Stimulated activated CD8-positive, alpha-beta memory T cell treated with anti-CD3 and anti-CD28 coated beads, Interleukin-4, amount 100 ng/mL, for 48 hours (primary cell): ENCODE data around the gene SMARCA1.

Experiments
- DNase-seq: peaks from one replicate; pipeline ENCODE4 v3.0.0-alpha.2; 2020

Gene SMARCA1

DNA sequence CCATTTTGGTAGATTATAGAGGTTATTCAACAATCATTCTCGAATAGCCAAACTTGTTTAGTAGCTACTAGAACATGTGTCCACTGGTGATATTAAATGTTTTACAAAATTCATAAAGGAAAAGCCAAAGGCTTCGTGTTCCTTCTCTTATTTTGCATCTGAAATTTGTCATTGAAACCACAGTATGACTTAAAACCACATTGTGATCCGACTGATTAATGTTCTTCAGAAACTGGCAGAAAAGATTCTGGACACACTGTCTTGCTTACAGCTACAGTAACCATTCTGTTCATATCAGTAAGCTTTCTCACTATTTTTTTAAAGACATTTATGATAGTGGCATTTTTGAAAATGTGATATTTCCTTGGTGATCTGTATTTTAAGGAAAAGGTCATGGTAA is 2.6 kb upstream of the SMARCA1 start:
- no peak for DNase-seq

DNA sequence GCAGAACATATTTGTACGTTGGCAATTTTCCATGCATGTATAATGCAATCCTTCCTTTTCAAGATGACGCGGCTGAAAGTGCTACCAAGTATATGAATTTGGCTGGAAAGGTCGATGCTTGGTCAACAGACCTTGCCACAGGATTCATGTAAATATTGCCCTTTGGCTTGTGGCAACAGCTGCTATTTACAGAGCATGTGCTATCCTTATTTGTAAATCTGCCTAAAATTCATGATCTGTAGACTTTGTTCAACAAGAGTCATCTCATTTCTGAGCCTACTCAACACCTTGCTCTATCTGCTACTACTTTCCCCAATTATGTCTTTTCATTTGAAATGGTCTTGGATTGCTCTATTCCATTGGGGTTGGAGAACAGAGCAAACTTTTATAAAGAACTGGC is 1.9 kb upstream of the SMARCA1 start:
- no peak for DNase-seq

DNA sequence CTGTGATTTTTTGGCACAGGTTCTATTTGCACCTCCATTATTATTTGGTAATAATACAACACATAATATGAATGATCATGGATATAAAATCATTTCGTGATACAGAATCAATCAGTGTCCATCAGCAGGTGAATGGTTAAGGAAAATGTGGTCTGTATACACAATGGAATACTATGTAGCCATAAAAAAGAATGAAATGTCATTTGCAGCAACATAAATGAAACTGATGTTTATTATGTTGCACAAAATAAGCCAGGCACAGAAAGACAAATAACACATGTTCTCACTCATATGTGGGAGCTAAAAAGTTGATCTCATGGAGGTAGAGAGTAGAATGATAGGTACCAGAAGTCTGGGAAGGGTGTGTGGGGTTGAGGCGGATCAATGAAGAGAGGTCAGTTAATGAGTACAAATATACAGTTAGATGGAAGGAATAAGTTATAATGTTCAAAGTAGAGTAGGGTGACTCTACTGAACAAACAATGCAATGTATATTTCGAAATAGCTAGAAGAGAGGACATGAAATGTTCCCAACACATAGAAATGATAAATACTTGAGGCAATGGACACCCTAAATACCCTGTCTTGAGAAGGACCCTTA is 1.1 kb upstream of the SMARCA1 start:
- no peak for DNase-seq

DNA sequence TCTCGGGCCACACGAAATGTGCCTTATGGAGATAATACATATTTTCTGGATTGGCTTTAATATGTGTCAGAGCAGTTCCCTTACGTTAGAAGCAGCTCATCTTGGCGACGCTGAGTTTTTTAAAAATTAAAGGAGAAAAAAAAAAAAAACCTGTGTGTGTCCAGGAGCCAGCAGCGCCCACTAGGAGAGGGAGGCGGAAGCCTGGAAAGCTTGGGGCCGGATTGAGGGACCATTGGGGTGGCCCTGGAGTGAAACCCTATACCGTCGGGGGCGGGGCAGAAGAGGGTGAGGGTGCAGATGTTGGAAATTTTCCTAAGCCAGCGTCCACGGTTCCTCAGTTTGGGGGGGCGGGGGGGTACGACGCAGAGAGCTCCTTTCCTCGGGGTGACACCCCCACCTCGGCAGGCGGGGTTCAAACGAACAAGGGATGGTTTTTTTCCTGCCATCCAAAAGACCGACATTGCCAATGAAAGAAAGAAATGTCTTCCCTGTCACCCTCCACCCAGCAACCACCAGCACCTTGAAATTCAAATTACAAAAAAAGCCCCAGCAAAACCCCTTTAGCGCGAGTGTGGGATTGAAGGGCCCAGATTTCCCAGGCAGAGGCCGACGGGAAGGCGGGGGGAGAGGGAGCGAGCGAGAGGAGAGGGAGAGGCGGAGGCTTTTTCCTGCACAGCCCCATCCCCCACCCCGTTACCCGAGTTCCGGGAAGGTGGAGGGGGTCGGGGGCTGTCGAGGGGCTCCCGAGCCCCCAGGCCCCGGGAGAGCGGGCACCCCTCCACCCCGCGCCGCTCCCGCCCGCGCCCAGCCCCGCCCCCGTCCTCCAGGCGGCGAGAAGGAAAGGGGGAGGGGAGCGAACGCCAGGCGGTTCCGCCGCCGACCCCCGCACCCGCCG is 859 bp downstream of the SMARCA1 start:
- peak; percentile 22 for DNase-seq

DNA sequence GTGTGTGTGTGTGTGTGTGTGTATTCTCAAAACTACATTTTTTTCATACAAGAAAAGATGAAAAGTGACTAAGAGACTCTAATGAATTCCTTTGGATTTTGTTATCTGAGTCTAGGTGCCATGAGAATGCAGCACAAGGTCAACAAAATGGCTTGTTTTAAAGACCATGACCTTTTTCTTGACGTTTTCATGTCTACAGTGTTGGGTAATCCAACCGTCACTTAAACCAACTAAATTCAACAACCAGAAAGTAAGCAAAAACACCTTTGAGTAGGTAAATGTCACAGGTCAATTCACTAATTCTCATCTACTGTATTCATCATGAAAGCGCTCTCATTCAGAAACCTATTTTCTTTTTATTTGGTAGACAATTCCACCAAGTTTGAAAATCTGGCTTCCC is 3.1 kb downstream of the SMARCA1 start:
- DNase-seq, result no peak

DNA sequence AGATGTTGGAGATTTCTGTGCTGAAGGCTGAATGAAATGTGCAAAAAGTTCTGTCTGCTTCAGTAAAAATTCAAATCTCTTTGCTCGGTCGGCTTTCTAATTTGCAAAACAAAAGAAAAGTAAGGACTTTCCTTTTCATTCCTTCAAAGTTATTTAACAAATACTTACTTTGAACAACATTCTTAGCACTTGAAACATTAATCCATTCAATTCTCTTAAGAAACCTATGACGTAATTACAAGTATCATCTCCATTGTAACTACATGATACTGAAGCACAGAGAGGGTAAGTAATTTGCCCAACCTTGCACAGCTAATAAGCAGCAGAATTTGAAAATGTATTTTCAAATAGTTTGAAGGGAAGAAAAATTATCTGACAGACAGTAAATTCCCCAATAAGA is 6.9 kb downstream of the SMARCA1 start:
- DNase-seq, result no peak

DNA sequence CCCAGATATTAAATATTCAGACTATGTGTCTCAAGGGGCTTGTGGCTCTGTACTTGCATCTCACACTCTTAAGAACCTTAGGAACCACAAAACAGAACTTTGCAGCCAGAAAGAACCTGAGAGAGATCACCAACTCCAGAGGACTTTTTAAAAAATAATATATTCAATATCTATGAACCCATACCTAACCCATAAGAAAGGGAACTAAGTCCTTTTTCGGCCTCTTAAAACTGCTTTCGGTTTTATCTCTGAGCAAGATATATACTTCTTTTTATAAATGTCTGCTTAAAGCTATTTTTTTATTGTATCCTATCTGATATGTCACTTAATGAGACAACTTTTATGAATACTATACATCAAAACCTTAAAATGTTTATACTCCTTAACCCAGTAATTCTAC is 10.9 kb downstream of the SMARCA1 start:
- DNase-seq, result no peak

DNA sequence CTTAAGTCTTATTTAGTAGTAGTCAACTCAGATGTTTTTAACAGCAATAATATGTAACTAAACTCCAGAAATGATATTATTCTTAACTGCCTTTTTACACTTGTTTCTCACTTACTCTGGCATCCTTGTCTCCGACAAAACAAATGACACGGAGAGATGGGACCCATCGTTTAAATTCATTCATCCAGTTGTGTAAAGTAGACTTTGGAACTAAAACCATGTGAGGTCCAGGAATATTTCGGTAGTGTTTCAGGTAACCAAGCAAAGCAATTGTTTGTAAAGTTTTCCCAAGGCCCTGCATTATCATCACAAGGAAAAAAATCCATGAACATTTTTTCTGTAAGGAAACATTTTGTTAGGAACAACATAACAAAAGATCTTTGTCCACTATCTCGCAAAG is 11.6 kb downstream of the SMARCA1 start:
- DNase-seq, result no peak

DNA sequence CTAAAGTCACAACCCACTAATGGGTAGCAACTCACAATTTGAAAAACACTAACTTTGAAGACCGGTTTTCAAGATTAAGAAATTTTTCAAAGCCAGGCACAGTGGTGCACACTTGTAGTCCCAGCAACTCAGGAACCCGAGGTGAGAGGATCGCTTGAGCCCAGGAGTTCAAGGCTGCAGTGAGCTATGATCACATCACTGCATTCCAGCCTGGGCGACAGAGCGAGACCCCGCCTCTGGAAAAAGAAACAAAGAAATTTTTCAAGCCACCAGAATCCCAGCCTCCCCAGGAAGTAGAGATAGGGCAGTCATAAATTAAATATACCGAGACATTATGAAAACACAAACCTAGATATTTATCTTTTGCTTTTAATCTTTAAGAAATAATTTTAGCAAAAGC is 13.0 kb downstream of the SMARCA1 start:
- DNase-seq, result no peak

DNA sequence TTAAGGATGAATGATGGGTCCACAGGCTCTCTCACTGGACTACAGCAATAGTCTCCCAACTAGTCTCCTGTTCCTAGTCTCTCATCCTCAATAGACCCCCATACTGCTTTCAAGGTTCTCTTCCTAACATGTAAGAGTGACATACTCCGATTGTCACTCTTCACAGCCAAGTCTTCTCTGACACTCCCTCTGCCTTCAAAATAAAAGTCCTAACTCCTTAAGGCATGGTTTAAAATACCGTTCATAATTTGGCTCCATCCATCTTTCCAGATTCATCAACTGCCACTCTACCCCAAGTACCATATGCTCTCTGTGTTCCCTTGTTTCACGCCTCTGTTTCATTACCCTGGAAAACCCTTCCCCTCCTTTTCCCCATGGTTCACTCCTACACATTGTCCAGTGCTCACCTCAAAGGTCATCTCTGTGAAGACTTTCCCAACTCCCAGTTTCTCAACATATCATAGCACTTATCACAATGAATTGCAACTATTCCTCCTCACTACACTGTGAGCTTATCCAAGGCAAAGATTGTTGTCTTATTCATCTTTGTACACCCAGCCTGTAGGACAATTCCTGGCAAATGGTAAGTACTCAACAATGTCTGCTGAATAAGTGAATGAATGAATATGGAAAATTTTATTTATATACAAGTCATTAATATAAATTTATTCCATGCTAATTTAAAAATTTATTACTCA is 26.0 kb downstream of the SMARCA1 start:
- DNase-seq, result no peak

DNA sequence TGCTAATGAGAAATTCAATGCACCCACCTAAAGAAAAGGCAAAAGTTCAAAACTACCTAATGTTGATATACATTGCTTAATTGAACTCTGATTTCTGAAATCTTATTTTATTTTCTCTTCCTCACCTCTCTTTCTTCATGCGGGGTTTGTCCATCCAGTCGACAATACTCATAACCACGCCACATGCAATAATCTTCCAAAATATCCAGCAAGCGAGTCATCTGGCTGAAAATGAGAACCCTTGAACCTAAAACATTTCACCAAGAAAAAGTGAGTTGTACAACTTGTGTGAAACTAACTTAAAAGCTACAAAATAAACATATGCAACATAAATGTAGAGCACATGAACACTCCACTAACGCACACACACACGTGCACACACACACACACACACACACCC is 26.7 kb downstream of the SMARCA1 start:
- no peak for DNase-seq

DNA sequence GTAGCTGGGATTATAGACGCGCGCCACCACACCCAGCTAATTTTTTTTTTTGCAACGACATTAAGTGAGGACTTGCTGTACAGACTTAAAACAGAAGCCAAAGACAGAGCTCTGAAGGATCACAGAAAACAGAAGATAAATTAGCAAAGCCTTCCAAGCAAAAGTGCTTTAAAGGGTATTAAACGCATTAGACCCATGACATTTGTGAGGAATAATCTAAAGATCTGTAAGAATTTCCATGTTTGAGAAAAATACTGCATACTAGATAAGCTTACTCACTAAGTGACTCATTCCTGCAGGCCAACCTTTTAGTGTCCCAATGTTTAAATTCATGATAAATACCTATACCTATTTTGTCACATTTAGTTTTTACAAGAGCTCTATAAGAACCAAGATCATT is 27.4 kb downstream of the SMARCA1 start:
- DNase-seq, result no peak

DNA sequence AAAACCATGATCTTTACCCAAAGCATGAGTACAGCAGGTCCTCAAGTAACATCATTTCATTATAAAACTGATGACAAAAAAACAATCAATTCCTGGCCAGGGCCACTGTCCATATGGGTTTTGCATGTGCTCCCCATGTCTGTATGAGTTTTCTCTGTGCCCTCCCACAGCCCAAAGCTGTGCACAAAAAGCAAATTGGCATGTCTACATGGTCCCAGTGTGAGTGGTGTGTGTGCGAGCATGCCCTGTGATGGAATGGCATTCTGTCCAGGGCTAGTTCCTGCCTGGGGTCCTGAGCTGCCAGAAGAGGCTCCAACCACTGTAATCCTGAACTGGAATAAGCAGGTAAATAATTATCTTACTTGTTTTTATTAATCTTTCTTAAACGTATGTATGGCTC is 28.4 kb downstream of the SMARCA1 start:
- no peak for DNase-seq

DNA sequence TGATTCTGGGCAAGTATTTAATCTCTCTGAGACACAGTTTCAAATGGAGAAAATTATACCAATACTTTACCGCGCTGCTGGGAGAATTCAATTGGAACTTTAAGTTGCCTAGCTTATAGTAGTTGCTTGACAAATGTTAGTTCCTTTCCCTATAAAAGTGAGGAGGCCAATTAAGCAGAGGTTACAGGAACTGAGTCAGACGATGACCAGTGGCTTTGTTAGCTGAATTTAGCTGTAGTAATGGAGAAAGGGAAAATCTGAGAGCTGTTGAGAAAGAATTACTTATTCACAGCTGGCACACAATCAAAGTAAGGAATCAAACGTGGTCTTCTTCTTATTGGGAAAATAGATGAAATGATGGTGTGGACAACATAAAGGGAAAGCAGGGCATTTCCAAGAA is 29.6 kb downstream of the SMARCA1 start:
- no peak for DNase-seq

DNA sequence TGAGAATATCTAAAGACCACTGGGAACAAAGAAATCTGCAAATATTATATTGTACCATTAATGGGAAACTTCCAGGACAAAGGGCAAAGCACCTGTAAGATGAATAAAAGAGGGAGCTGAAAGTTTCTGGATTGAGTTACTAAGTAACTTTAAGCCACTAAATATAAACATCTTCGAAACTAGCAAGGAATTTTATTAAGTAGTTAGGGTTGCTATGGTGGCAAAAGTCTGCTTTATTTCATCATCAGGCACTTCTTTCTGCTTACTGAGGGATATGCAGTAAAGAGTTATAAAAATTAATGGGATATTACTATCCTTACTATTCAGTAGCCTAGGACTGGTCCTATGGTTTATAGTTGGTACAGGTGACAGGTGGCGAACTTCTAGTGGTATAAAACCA is 33.0 kb downstream of the SMARCA1 start:
- DNase-seq, result no peak

DNA sequence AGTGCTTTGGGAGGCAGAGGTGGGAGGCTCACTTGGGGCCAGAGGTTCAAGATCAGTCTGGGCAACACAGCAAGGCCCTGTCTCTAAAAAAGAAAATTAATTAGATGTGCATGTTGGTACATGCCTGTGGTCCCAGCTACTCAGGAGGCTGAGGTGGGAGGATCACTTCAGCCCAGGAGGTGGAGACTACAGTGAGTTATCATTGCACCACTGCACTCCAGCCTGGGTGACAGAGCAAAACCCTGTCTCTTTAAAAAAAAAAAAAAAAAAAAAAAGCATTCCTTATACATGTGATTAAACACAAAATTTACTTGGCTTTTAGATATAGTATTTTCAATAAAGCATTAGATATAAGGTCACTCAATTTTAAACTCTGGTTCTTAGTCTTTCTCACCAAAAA is 34.9 kb downstream of the SMARCA1 start:
- DNase-seq, result no peak

DNA sequence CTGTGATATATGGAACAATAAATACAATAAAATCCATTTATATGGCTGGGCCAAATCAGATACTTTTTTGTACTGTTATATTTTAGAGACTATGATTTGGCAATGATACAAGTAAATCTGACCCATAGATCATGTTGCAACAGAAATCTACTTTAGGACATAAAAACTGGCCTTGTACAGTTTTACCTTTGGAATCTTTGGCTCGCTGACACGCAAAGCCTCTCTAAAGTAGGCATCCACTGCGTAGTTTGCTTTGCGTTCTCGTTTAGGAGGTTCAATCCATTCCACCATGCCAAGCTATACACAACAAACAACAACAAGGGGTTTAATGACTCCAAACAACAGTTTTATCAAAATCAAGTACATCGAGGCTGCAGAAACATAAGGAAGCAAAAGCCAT is 42.4 kb downstream of the SMARCA1 start:
- no peak for DNase-seq

DNA sequence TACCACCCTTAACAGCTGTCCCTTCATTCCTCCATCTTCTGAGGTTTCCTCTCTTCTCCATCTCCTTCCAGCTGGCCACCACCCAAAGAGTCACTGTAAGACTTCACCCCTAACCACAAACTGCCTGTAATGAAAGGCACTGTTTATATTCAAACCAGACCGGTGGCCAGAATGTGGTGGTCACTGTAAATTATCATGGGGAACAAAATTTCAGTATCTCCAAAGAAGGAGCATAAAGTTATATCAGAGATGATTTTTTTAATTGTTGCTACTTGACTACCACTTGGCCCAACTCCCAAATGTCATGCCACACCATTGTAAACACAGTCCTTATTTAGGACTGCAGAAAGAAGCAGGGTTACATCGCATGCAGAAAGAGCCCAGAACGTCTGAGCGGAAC is 44.8 kb downstream of the SMARCA1 start:
- no peak for DNase-seq

DNA sequence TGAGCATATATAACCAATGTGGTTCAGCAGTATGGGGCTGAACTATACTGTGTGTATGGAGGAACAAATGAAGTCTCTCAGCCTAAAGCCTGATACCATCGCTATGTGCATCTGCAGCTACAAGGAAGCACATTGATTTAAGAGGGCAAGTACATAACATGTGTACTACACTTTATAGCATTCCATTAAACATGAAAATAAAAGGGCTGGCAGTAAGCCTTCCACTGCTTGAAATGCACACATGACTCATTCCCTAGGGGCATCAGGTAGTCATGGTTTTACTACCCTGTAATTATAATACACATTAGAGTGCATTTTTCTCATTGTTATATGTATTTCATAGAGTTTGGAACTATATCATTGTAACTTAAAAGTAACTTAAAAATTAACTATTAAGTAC is 51.2 kb downstream of the SMARCA1 start:
- DNase-seq, result no peak

DNA sequence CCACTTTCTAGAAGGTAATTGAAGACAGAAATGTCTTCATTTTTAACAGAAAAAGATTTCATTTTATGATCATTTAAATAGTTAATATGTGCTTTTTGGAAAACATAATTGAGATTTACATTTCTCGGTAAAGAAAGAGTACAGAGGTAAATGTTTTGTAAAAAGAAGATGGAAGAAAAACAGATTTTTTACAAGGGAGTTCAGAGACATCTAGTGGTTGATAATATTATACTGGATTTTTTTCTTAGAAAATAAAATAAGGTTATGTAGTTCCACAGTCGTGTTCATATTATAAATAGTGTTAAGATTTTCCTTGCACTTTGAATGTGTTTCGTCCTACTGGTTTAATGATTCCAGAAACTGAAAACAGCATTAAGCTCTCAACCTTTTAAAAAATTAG is 60.6 kb downstream of the SMARCA1 start:
- DNase-seq, result no peak

DNA sequence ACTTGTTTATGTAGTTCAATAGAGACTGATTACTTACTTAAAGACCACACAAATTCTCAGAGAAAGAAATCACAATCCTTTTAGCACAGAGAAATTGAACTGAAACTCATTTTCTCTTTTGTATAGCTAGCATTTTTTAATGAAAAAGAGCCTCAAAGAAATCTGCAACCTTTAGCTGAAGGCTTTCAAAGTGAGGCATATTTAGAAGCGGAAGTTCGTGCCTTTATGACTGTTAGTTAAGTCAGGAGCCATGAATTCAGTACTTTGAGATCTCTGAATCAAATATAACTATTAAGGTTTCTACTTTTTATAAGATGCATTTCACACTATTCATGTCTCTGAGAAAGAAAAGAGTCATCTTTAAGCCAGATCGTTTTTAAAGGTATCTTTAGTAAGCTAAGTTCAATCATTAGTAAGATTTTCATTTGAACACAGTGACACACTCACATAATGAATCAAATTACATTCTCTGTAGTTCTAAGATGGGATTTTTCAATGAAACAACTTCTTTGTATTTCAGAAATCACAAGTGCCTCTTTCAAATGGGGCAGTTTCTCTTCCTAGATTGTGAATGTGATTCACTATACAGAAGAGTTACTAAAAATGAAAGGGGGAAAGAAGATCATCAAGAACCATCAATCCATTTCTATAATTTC is 61.4 kb downstream of the SMARCA1 start:
- DNase-seq, result no peak

DNA sequence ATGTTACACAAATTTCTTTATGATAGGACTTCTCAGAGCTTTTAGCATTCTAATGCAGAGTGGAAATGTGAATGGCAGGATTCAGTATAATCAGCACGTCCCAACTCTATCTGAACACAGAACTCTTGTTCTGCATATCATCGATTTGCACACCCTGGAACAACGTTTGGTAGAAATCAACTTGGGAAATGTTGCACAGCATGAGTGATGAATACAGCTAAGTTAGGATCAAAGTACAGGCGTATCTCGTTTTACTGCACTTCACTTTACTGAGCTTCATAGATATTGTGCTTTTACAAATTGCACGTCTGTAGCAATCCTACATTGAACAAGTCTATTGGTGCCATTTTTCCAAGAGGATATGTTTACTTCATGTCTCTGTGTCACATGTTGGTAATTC is 70.8 kb downstream of the SMARCA1 start:
- DNase-seq, result no peak

DNA sequence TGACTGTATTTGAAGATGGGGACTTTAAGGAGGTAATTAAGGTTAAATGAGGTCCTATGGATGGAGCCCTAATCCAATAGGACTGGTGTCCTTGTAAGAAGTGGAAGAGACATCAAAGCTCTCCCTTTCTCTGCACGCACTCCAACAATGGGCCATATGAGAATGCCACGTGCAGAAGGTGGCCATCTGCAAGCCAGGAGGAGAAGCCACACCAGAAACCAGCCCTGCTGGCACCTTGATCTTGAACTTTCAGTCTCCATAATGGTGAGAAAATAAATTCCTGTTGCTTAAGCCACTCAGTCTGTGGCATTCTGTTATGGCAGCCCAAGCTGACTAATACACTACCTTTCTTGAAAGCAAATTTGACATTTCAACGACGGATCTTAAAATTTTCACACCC is 73.2 kb downstream of the SMARCA1 start:
- no peak for DNase-seq

DNA sequence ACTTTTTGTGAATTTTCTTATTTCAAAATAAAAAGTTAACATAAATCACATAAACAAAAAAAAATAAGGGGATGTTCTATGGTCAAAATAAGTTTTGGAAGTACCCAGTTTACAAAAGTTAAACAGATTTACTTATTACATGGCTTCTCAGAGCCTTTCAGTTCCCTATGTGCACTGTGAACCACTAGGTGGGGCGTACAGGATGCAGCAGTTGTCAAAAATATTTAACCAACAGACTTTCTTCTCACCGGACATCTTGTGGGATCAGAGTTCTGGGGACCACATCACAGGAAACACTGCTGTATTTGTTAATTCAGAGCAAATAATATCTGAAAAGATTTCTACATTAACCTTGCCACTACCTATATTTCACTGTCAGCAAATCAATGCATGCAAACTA is 74.1 kb downstream of the SMARCA1 start:
- DNase-seq, result no peak
